ENCODE results near the gene WDR5B. TPM values are rescaled to one million over a fixed set of nuclear protein-coding genes. Genes with fewer than 3 reads are reported as not detected.

WDR5B gene
- polyA plus RNA-seq, 6 donors from 2014 or later = 1.8 to 3.1 (median 2.6) TPM; not detected in 1

- Mint-ChIP-seq H3K4me1 (no peaks in the 10 kb centered on the region), H3K9me3 (peaks cover 0 to 14% (median 2%) of the 10 kb centered on the region in 7 donors), H3K27ac (peak overlapping the region in 1 of 6 donors; percentile 24)
Measured at GRCh38 chr3:122430371-122430770, 14.5 kb upstream of the WDR5B start.

GRCh38 chr3:122427857-122428471 is 12.1 kb upstream of the WDR5B start:
- Mint-ChIP-seq H3K4me3 (no peak overlapping the region), H3K9me3 (peaks cover 0 to 14% (median 2%) of the 10 kb centered on the region in 7 donors), H3K4me1 (no peaks in the 10 kb centered on the region), H3K27me3 (no peaks in the 10 kb centered on the region), H3K36me3 (peaks cover 36 to 37% of the 10 kb centered on the region in 2 donors), H3K27ac (peak overlapping the region in 4 of 6 donors; percentile 1 to 70 (median 16))
- ATAC-seq (ENCODE audit: low read depth in 2 of 2) (no peak), DNase-seq (no peak)

More at GRCh38 chr3:122430371-122430770, 14.5 kb upstream of the WDR5B start:
- DNase-seq (no peak), ATAC-seq (ENCODE audit: low read depth in 2 of 2) (no peak)
- Mint-ChIP-seq H3K27me3 (no peaks in the 10 kb centered on the region), H3K36me3 (peaks cover 47 to 50% of the 10 kb centered on the region in 2 donors), H3K4me3 (no peak overlapping the region)

- no peak for ATAC-seq (ENCODE audit: low read depth in 2 of 2)
- Mint-ChIP-seq H3K27ac (peak overlapping the region in 3 of 6 donors; percentile 20 to 39 (median 21)), H3K27me3 (no peaks in the 10 kb centered on the region), H3K9me3 (peaks cover 0 to 2% (median 0%) of the 10 kb centered on the region in 7 donors), H3K4me1 (peaks cover 5 to 14% (median 8%) of the 10 kb centered on the region in 3 donors), H3K36me3 (peaks cover 0 to 17% of the 10 kb centered on the region in 2 donors), H3K4me3 (no peak overlapping the region)
- no peak for DNase-seq
Measured at GRCh38 chr3:122421836-122422235, 6.0 kb upstream of the WDR5B start.

- Mint-ChIP-seq H3K4me3 (no peak overlapping the region), H3K4me1 (peaks cover 12 to 20% (median 16%) of the 10 kb centered on the region in 3 donors), H3K27me3 (no peaks in the 10 kb centered on the region), H3K36me3 (peaks cover 0 to 10% of the 10 kb centered on the region in 2 donors), H3K9me3 (peaks cover 0 to 2% (median 0%) of the 10 kb centered on the region in 7 donors), H3K27ac (peak overlapping the region in 2 of 6 donors; percentile 20 to 38)
- DNase-seq = no peak
- no peak for ATAC-seq (ENCODE audit: low read depth in 2 of 2)
Measured at GRCh38 chr3:122421101-122421500, 5.2 kb upstream of the WDR5B start.

GRCh38 chr3:122416966-122417365 is 1.1 kb upstream of the WDR5B start:
- Mint-ChIP-seq H3K4me1 (peaks cover 39 to 54% (median 47%) of the 10 kb centered on the region in 3 donors), H3K4me3 (peak overlapping the region; percentile 84 to 99 (median 97)), H3K27ac (peak overlapping the region; percentile 100), H3K9me3 (peaks cover 0 to 2% (median 0%) of the 10 kb centered on the region in 7 donors), H3K27me3 (no peaks in the 10 kb centered on the region), H3K36me3 (peaks cover 5 to 7% of the 10 kb centered on the region in 2 donors)
- no peak for DNase-seq
- no peak for ATAC-seq (ENCODE audit: low read depth in 2 of 2)

GRCh38 chr3:122415104-122415744 is 638 bp downstream of the WDR5B start:
- Mint-ChIP-seq H3K4me3 (peak overlapping the region; percentile 84 to 99 (median 97)), H3K9me3 (peaks cover 0 to 2% (median 0%) of the 10 kb centered on the region in 7 donors), H3K27ac (peak overlapping the region; percentile 100), H3K4me1 (peaks cover 45 to 57% (median 46%) of the 10 kb centered on the region in 3 donors), H3K27me3 (no peaks in the 10 kb centered on the region), H3K36me3 (peaks cover 5 to 7% of the 10 kb centered on the region in 2 donors)
- peak; percentile 46 for DNase-seq
- ATAC-seq (ENCODE audit: low read depth in 2 of 2) = peak; percentile 40 to 48

GRCh38 chr3:122414391-122414790 is 1.5 kb downstream of the WDR5B start:
- Mint-ChIP-seq H3K9me3 (peaks cover 0 to 2% (median 0%) of the 10 kb centered on the region in 7 donors), H3K36me3 (peaks cover 5 to 7% of the 10 kb centered on the region in 2 donors), H3K4me1 (peaks cover 51 to 63% (median 54%) of the 10 kb centered on the region in 3 donors), H3K27ac (peak overlapping the region; percentile 100), H3K27me3 (no peaks in the 10 kb centered on the region), H3K4me3 (peak overlapping the region; percentile 84 to 99 (median 97))
- DNase-seq (no peak), ATAC-seq (ENCODE audit: low read depth in 2 of 2) (no peak)

- H3K36me3 Mint-ChIP-seq = peaks cover 12 to 19% of the 10 kb centered on the region in 2 donors
- no peaks in the 10 kb centered on the region for H3K9me3 Mint-ChIP-seq
- H3K4me1 Mint-ChIP-seq = peaks cover 44 to 57% (median 52%) of the 10 kb centered on the region in 3 donors
- peak overlapping the region in 2 of 6 donors; percentile 86 to 93 for H3K27ac Mint-ChIP-seq
- H3K27me3 Mint-ChIP-seq = no peaks in the 10 kb centered on the region
- H3K4me3 Mint-ChIP-seq = peak overlapping the region in 2 of 8 donors; percentile 28 to 43
- no peak for ATAC-seq (ENCODE audit: low read depth in 2 of 2)
- DNase-seq = no peak
Measured at GRCh38 chr3:122410639-122411038, 5.2 kb downstream of the WDR5B start.

GRCh38 chr3:122410111-122410510 is 5.8 kb downstream of the WDR5B start:
- no peaks in the 10 kb centered on the region for H3K9me3 Mint-ChIP-seq
- peak overlapping the region in 6 of 8 donors; percentile 42 to 87 (median 68) for H3K4me3 Mint-ChIP-seq
- H3K27me3 Mint-ChIP-seq = no peaks in the 10 kb centered on the region
- H3K27ac Mint-ChIP-seq = peak overlapping the region; percentile 78 to 99 (median 90)
- H3K4me1 Mint-ChIP-seq = peaks cover 39 to 53% (median 48%) of the 10 kb centered on the region in 3 donors
- ATAC-seq (ENCODE audit: low read depth in 2 of 2) (no peak), DNase-seq (no peak)
- peaks cover 12 to 19% of the 10 kb centered on the region in 2 donors for H3K36me3 Mint-ChIP-seq

GRCh38 chr3:122409446-122409845 is 6.4 kb downstream of the WDR5B start:
- DNase-seq (peak; percentile 25), ATAC-seq (ENCODE audit: low read depth in 2 of 2) (peak; percentile 82 to 83)
- H3K27ac Mint-ChIP-seq = peak overlapping the region; percentile 79 to 99 (median 90)
- H3K9me3 Mint-ChIP-seq = no peaks in the 10 kb centered on the region
- no peaks in the 10 kb centered on the region for H3K27me3 Mint-ChIP-seq
- H3K36me3 Mint-ChIP-seq = peaks cover 12 to 19% of the 10 kb centered on the region in 2 donors
- peaks cover 33 to 47% (median 41%) of the 10 kb centered on the region in 3 donors for H3K4me1 Mint-ChIP-seq
- peak overlapping the region; percentile 4 to 87 (median 71) for H3K4me3 Mint-ChIP-seq

- no peaks in the 10 kb centered on the region for H3K9me3 Mint-ChIP-seq
- ATAC-seq (ENCODE audit: low read depth in 2 of 2) = no peak
Measured at GRCh38 chr3:122407946-122408345, 7.9 kb downstream of the WDR5B start.

GRCh38 chr3:122406198-122406597 is 9.7 kb downstream of the WDR5B start:
- Mint-ChIP-seq H3K9me3 (no peaks in the 10 kb centered on the region), H3K27me3 (no peaks in the 10 kb centered on the region), H3K4me3 (no peak overlapping the region), H3K27ac (no peak overlapping the region), H3K4me1 (peaks cover 17 to 24% (median 21%) of the 10 kb centered on the region in 3 donors), H3K36me3 (peaks cover 17 to 23% of the 10 kb centered on the region in 2 donors)
- ATAC-seq (ENCODE audit: low read depth in 2 of 2) (no peak), DNase-seq (no peak)

More at GRCh38 chr3:122407946-122408345, 7.9 kb downstream of the WDR5B start:
- no peak for DNase-seq
- peaks cover 23 to 35% (median 28%) of the 10 kb centered on the region in 3 donors for H3K4me1 Mint-ChIP-seq
- H3K27ac Mint-ChIP-seq = peak overlapping the region in 5 of 6 donors; percentile 33 to 95 (median 80)
- no peak overlapping the region for H3K4me3 Mint-ChIP-seq
- H3K36me3 Mint-ChIP-seq = peaks cover 21 to 23% of the 10 kb centered on the region in 2 donors
- no peaks in the 10 kb centered on the region for H3K27me3 Mint-ChIP-seq

- H3K27ac Mint-ChIP-seq = no peak overlapping the region
- no peak overlapping the region for H3K4me3 Mint-ChIP-seq
- peaks cover 11 to 18% (median 18%) of the 10 kb centered on the region in 3 donors for H3K4me1 Mint-ChIP-seq
- DNase-seq (no peak), ATAC-seq (ENCODE audit: low read depth in 2 of 2) (no peak)
- peaks cover 17 to 23% of the 10 kb centered on the region in 2 donors for H3K36me3 Mint-ChIP-seq
- H3K27me3 Mint-ChIP-seq = no peaks in the 10 kb centered on the region
- no peaks in the 10 kb centered on the region for H3K9me3 Mint-ChIP-seq
Measured at GRCh38 chr3:122405015-122405414, 10.8 kb downstream of the WDR5B start.

All from naive B cell (primary cell).